SK-N-SH (cell line): Measurements from ENCODE around the gene SMOC1.

Source experiments
- ELF1 ChIP-seq: IDR thresholded peaks from 2 replicates; pipeline ENCODE4 v1.4.0; 2012
- EZH2phosphoT487 ChIP-seq: fragments of 200-600 bp; sonication (generic); IDR thresholded peaks from 2 replicates; pipeline ENCODE4 v1.6.1; 2017; ENCODE audit warnings: low read depth, mixed run types, mild to moderate bottlenecking, antibody characterized with exemption, moderate library complexity, borderline replicate concordance
- MXI1 ChIP-seq: IDR thresholded peaks from 2 replicates; pipeline ENCODE4 v1.6.1; 2012; ENCODE audit warnings: mild to moderate bottlenecking, low read depth, low read length, improper control_type of control experiment
- RCOR1 ChIP-seq: fragments of 150-350 bp; IDR thresholded peaks from 2 replicates; pipeline ENCODE4 v1.6.1; 2017; ENCODE audit warnings: antibody characterized with exemption, low read length
- RFX5 ChIP-seq: IDR thresholded peaks from 2 replicates; pipeline ENCODE4 v1.6.1; 2012; ENCODE audit warnings: mild to moderate bottlenecking, improper control_type of control experiment, low read length
- TF ChIP-seq, protein P1 (sequence below): fragments of 200-600 bp; sonication (generic); IDR thresholded peaks from 2 replicates; pipeline ENCODE4 v1.6.1; 2017; ENCODE audit warnings: antibody characterized with exemption, mild to moderate bottlenecking, moderate library complexity
- TF ChIP-seq, protein P2 (sequence below): IDR thresholded peaks from 2 replicates; pipeline ENCODE4 v1.4.0; 2012; ENCODE audit warnings: low read depth, borderline replicate concordance

DNA sequence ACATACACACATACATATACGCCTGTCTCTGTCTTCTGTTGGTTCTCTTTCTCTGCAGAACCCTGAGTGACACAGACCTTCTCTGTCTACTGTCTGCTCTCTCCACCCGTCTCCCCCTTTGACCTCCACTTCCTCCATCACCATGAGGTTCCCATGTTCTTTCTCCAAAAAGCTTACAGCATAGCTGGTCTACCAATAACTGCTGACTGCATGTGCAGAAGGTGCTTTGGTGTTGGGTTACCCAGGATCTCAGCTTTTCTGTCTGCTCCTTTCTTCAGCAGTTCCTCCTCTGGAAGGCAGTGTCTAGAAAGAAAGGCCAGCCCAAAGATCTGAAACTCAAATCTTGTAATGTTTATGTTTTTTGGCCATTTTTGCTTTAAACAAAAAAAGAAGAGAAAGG is 125.6 kb downstream of the SMOC1 start:
- TF ChIP-seq, protein P1, sequence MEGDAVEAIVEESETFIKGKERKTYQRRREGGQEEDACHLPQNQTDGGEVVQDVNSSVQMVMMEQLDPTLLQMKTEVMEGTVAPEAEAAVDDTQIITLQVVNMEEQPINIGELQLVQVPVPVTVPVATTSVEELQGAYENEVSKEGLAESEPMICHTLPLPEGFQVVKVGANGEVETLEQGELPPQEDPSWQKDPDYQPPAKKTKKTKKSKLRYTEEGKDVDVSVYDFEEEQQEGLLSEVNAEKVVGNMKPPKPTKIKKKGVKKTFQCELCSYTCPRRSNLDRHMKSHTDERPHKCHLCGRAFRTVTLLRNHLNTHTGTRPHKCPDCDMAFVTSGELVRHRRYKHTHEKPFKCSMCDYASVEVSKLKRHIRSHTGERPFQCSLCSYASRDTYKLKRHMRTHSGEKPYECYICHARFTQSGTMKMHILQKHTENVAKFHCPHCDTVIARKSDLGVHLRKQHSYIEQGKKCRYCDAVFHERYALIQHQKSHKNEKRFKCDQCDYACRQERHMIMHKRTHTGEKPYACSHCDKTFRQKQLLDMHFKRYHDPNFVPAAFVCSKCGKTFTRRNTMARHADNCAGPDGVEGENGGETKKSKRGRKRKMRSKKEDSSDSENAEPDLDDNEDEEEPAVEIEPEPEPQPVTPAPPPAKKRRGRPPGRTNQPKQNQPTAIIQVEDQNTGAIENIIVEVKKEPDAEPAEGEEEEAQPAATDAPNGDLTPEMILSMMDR = no peak
- TF ChIP-seq RFX5 = no peak
- no peak for TF ChIP-seq ELF1
- no peak for TF ChIP-seq EZH2phosphoT487
- TF ChIP-seq RCOR1 = no peak
- TF ChIP-seq MXI1 = no peak
- TF ChIP-seq, protein P2, sequence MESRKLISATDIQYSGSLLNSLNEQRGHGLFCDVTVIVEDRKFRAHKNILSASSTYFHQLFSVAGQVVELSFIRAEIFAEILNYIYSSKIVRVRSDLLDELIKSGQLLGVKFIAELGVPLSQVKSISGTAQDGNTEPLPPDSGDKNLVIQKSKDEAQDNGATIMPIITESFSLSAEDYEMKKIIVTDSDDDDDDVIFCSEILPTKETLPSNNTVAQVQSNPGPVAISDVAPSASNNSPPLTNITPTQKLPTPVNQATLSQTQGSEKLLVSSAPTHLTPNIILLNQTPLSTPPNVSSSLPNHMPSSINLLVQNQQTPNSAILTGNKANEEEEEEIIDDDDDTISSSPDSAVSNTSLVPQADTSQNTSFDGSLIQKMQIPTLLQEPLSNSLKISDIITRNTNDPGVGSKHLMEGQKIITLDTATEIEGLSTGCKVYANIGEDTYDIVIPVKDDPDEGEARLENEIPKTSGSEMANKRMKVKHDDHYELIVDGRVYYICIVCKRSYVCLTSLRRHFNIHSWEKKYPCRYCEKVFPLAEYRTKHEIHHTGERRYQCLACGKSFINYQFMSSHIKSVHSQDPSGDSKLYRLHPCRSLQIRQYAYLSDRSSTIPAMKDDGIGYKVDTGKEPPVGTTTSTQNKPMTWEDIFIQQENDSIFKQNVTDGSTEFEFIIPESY = no peak
